HepG2 (cell line): ENCODE data around the gene ARL6IP4. TPM values are rescaled to one million over a fixed set of nuclear protein-coding genes. Genes with fewer than 3 reads are reported as not detected.

ENCODE experiments used
- ATF5 ChIP-seq: sonication (generic); formaldehyde crosslinking; IDR thresholded peaks from 2 replicates; pipeline ENCODE4 v1.4.0; 2020; ENCODE audit warnings: mild to moderate bottlenecking, low read depth, missing genetic modification reagents
- HNRNPL ChIP-seq: fragments of 200-400 bp; formaldehyde crosslinking; IDR thresholded peaks from 2 replicates; pipeline ENCODE4 v1.6.1; 2017; ENCODE audit warnings: mild to moderate bottlenecking, low read depth, low read length
- KLF15 ChIP-seq: sonication (generic); formaldehyde crosslinking; IDR thresholded peaks from 2 replicates; pipeline ENCODE4 v1.8.1; 2023; ENCODE audit warnings: borderline replicate concordance, mild to moderate bottlenecking, inconsistent platforms, missing genetic modification reagents, mixed read lengths
- PRDM10 ChIP-seq: sonication (generic); formaldehyde crosslinking; IDR thresholded peaks from 2 replicates; pipeline ENCODE4 v1.4.0; 2020; ENCODE audit warnings: low read depth, missing genetic modification reagents
- RXRB ChIP-seq: IDR thresholded peaks from 2 replicates; pipeline ENCODE4 v1.6.1; 2016; ENCODE audit warnings: borderline replicate concordance, missing genetic modification reagents, missing compliant biosample characterization
- ZNF569 ChIP-seq: sonication (generic); formaldehyde crosslinking; IDR thresholded peaks from 2 replicates; pipeline ENCODE4 v1.5.0; 2020; ENCODE audit warnings: mild to moderate bottlenecking, missing genetic modification reagents, moderate library complexity, borderline replicate concordance
- polyA plus RNA-seq, 8 experiments: library from polyadenylated mRNA; depleted of rRNA in 3 of 8; stranded (reverse) in 7 of 8; unstranded in 1 of 8; fragments of >200 nt; fragmentation: Illumina TruSeq in 4 of 8; extraction: Trizol in 4 of 8; gene quantifications; 2 replicates each; pipeline versions ENCODE4 v1.2.1 to v1.2.3, GENCODE V29; 2011 to 2016; ENCODE audit warnings: low read depth in 4 of 8, missing spikeins in 1 of 8, mixed read lengths in 1 of 8; ENCODE audit not compliant: insufficient read depth in 1 of 8
- total RNA-seq, 5 experiments: library from RNA; depleted of rRNA; stranded (reverse); fragments of >200 nt; fragmentation: Illumina TruSeq; extraction: Trizol; gene quantifications; 2 replicates each; pipeline ENCODE4 v1.2.3, GENCODE V29; 2016; ENCODE audit warnings: low read depth in 1 of 5

The ARL6IP4 gene
- total and polyA plus RNA-seq, 2 of the 13 experiments (the other 11 are each of a cell fraction or from before 2014, with no cell fraction given) = 155 to 220 TPM

GRCh38 chr12:122974892-122975789, 5.3 kb upstream of the ARL6IP4 start, which contains the start of gene OGFOD2 (continued):
- TF ChIP-seq PRDM10 (CRISPR knock-in tag) (no peak), RXRB (CRISPR knock-in tag) (no peak), KLF15 (CRISPR knock-in tag) (no peak), ATF5 (no peak), HNRNPL (0 out of 2 replicates have a peak, but pooled peaks have one; percentile 19), ZNF569 (no peak)
- TF ChIP-seq, all 625 proteins: peak for 151
